HEK293T (cell line): ENCODE measurements around the gene MEI4.

Source experiments
- FOXA1 ChIP-seq: fragments of 450-650 bp; IDR thresholded peaks from 2 replicates; pipeline ENCODE4 v1.6.1; 2016; ENCODE audit warnings: mild to moderate bottlenecking
- SP1 ChIP-seq: fragments of 450-650 bp; IDR thresholded peaks from 2 replicates; pipeline ENCODE4 v1.6.1; 2017

- TF ChIP-seq FOXA1 (no peak), SP1 (no peak)
Observed at GRCh38 chr6:77678048-77678447, 25.2 kb downstream of the MEI4 start.
